Measurements from ENCODE around the gene TSPAN31.

TSPAN31 gene

DNA sequence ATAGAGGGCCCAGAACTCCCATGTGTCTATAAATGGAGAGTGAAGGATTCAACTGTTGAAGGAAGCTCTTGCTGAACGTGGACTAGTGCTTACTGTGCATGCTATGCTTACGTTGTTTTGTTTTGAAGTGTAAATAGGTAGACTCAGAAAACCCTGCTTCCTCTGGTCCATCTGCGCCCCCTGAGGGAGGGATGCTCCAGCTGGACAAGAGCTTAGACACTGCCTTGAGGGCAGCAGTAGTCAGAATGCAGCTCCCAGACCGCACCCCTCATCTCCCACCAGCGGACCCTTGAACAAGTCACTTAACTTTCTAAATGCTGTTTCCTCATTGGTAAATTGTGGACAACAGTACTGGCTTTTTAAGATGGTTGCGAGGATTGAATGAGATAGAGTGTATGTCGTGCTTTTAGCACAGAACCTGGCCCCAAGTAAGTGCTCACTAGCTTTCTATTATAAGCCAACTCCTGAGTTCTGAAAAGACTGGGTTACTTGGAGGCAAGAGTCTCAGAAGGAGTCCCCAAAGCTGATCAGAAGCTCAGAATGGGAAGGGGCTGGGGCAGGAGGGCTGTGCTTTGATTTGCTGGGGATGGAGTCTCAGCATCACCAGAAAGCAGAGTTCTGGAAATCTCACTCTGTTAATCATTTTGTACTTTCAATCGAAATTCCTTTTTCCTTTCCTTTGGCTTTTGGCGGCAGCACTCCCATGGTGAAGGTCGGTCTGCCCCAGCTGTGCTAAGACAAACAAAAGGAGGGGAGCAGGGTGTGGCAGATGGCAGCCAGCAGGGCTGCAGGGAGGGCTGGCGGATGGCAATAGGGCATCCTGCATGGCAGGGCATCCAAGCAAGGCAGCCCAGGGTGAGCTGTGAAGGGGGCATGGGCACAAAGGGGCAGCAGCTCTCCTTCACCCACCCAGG is 21.9 kb upstream of the TSPAN31 start:
- peak; percentile 39 to 60 for DNase-seq

DNA sequence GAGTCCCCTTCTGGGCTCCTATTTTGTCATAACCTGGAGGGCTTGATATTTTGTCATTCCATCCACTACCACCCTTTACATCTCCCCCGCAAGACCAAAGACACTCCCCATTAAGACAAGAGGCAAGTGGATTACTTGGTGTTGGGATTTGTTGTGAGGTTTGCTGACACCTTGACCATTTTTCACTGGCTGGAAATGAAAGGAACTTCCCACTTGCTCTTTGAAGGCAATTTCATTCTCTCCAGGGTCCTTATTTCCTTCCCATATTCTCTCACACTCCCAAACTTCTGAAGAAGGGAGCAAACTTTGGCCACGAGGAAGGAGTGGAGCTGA is 21.2 kb upstream of the TSPAN31 start:
- DNase-seq = no peak

GRCh38 chr12:57724003-57724935 is 20.6 kb upstream of the TSPAN31 start:
- DNase-seq = no peak

GRCh38 chr12:57724936-57725740 is 19.7 kb upstream of the TSPAN31 start:
- no peak for DNase-seq

DNA sequence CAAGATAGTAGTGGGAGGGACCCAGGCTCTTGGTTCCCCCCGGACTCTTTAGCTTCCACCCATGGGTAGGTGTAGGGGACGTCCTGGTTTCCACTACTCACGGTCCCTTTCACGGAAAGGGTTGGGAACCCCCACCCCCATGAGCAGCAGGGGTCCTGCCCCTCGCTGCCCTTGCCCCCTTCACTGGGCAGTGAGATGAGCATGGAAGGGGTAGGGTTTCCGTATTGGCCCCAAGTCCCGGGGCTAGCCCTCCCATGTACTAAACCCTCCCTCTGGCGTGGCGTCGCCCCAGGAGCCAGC is 19.0 kb upstream of the TSPAN31 start:
- no peak for DNase-seq

GRCh38 chr12:57726151-57726883 is 18.5 kb upstream of the TSPAN31 start:
- peak; percentile 71 to 85 for DNase-seq

DNA sequence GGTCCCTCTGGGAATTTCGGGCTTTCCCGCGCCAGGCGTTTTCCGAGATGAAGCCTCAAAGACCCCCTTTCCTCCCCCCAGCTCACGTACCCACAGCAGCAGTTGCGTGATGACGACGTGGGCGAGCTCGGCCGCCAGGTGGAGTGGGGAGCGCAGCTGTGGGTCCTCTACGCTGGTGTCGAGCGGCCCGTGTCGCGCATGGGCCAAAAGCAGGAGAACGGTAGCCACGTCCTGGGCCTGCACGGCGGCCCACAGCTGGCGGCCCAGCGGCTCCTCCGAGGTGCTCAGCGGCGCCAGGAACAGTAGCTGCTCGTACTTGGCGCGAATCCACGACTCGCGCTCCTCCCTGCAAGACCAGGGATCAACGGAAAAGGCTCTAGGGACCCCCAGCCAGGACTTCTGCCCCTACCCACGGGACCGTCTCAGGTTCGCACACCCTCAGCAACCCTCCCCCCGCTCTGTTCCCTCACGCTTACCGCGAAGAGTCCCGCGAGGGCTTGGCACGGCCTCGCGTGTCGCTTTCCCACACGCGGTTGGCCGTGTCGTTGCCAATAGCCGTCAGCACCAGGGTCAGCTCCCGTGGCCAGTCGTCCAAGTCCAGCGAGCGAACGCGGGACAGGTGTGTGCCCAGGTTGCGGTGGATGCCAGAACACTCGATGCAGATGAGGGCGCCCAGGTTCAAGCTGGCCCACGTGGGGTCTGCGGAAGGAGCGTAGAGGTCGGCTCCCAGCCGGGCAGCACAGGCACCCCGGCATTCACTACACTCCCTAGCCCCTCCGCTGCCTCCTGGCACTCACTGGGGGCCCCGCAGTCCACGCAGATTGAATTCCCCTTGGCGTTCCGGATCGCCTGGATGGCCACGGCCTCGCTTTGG is 17.7 kb upstream of the TSPAN31 start:
- peak; percentile 28 to 64 for DNase-seq

DNA sequence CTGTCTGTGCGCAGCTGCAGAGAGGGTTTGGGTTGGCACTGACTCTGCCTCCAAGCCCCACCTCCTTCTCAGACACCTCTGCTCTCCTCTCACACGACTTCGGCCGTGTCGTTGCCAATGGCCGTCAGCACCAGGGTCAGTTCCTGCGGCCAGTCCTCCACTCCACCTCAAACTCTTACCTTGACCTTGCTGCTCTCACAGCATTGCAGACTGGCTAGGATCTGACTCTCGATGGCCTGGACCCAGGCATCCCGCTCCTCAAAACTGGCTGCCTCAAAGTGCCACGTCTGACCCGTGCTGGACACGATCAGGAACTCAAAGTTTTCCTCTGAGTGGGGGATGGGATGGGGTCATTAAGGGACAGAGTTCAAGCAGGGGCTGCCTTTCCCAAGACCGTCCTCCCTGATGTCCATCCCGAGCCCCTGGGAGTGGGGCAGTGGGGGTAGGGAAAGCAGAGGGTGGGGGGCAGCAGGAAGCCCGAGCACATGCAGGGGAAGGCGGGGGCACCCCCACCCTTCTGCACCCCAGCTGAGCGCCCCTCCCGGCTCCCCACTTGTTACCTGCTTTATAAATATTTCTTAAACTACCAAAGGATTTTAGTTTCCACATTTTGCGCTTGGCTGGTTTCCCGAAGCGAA is 17.0 kb upstream of the TSPAN31 start:
- DNase-seq = no peak

GRCh38 chr12:57729321-57729844 is 15.5 kb upstream of the TSPAN31 start:
- DNase-seq = no peak

DNA sequence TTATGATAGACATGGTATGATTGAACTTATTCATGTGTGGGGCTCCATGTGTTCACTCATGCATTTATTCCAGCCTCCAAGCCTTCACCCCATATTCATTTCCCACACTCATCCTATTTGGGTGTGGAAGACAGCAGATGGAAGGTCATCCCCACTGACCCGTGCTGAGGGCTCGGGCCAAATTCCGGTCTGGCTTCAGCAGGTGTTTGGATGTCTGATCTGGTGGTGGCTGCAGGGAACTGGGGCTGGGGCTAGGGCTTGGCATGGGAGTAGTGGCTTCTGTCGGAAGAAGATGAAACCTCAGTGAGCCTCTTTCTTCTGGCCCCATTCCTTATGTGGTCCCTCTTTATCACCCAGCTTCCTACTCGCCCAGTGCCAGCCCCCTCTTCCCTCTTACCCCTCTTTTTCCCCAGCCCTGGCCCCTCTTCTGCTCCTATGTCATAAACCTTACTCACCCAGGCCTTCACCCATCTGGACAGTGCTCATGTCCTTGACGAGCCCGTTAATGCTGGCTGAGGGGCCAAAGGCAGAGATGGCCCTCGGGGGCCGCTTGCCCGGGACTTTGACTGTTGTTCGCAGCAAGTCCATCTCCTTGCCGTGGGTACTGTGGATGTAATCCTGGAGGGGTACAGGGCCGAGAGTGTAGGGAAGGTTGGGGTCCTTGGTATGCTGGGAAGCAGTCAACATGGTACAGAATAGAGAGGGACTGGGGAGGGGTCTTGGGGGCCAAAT is 14.3 kb upstream of the TSPAN31 start:
- no peak for DNase-seq

GRCh38 chr12:57731411-57732080 is 13.3 kb upstream of the TSPAN31 start:
- no peak for DNase-seq

DNA sequence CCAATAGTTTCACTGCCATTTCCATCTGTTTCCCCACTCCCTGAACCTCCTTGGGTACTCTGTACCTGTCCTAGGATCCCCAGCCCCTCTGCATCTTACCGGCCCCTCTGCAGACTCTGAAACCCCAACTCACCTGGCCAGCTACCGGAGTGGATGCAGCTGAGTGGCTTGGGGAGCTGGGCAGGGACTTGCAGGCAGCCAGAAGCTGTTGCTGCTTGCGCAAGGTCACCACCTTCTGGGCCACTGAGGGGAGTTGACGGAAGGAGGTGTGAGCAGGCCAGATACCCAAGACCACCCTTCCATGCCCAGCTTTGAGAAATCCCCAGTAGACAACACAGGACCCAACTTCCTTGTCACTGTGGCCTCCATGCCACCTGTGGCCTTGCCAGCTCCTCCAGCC is 12.6 kb upstream of the TSPAN31 start:
- no peak for DNase-seq

- no peak for DNase-seq
These were observed 11.9 kb upstream of the TSPAN31 start for GRCh38 chr12:57732726-57733593.

DNA sequence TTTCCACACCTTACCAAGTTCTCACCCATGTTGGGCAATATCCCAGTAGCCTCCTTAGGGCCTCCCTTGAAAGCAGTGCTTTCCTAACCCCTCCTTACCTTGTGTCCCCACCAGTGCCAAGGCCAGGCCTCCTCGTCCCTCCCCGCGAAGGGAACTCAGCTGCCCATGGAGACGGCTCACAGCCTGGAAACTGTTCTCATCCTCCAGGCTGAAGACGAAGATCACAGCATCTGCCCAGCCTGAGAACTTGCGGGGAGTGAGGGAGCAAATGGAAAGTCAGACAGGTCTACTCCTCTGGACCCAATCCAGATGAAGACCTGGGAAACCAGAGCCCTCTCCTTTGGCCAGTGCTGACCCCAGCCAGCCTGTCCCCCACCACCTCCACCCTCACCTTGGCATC is 10.9 kb upstream of the TSPAN31 start:
- DNase-seq = no peak

DNA sequence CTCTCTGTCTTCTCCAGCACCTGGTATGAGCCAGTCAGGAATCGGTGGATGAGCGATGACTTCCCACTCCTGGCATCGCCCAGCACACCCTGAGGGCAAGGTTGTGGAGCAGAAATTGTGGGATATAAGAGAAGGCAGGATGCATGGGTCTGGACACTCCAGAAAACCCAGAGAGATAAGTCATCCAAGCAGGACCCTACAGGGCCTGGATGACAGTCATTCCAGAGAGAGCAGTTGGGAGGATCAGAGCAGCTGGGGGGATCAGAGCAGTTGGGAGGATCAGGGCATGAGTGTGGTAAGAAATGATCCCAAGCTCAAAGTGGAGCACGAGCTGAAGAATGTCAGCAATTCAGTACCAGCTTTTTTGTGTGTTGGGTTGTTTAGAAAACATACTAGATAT is 10.2 kb upstream of the TSPAN31 start:
- no peak for DNase-seq

DNA sequence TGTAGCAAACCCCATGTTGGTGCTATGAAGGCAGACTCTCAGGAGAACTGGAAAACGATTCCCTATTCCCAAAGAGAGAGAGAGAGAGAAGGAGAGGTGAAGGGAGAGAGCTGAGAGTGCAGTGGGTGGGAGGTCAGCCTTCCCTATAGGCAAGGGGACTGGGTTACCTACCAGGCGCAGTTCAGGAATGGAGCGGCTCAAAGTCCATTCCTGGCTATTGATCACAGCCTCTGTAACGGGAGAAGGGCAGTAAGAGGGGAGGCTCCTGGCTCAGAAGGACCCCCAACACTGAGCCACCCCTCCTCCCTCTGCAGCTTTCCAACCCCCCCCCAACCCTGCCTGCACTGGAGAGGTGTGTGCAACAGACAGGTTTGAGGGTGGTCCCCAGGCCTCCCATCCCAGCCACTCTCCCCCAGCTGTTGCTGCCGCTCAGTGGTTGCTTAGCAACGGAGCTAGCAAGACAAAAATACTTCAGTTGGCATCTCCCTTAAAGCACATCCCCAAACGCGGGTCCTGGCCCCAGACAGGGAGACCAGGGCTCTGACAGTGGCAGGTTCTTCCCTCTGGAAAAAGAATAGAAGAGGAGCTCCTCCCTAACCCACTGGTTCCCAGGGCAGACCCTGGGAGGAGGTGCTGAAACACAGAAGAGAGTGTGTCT is 9.5 kb upstream of the TSPAN31 start:
- peak; percentile 79 to 89 for DNase-seq

- DNase-seq = peak; percentile 56 to 62
These were observed 8.7 kb upstream of the TSPAN31 start for GRCh38 chr12:57735952-57736740.

Data from NCI-H524 (cell line).